NCI-H128 (cell line): ENCODE measurements around the gene WNT3.

Source experiments
- DNase-seq: peaks from one replicate; lab custom pipeline; 2025; ENCODE audit not compliant: unreplicated experiment; lab: John Stamatoyannopoulos, UW

WNT3 gene

DNA sequence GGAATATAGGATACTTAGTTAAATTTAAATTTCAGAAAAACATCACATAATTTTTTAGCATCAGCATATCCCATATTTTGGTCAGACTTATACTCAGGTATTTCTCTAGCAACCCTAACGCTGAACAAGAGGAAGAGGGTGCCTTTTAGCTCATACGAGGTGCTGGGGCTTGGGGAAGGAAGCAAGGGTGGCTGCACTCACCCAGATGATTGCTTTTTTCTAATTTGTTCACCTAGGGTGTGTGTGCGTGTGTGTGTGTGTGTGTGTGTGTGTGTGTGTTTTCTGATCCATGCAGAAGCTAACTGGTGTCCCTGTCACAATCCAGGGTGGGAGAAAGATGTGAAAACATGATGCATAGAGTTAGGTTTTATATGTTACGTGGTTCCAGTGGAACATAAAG is 81.2 kb downstream of the WNT3 start:
- no peak for DNase-seq

DNA sequence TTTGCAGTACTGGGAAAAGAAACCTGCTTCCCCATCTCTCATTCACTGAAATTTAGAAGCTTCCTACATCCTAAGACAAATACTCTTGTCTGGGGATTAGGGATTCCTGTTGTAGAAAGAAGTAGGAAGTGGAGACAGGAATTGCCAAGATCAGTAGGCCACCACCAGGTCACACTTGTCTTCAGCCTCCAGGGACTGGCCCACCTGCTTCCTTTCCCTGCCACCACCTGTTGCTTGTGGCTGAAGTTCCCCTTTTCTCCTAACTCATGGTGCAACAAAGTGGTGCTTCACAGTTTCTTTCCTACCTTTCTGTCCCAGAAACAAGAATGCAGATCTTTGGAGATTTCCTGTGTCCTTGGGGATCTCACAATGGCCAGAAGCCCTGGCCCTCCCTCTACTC is 82.4 kb downstream of the WNT3 start:
- DNase-seq: no peak

DNA sequence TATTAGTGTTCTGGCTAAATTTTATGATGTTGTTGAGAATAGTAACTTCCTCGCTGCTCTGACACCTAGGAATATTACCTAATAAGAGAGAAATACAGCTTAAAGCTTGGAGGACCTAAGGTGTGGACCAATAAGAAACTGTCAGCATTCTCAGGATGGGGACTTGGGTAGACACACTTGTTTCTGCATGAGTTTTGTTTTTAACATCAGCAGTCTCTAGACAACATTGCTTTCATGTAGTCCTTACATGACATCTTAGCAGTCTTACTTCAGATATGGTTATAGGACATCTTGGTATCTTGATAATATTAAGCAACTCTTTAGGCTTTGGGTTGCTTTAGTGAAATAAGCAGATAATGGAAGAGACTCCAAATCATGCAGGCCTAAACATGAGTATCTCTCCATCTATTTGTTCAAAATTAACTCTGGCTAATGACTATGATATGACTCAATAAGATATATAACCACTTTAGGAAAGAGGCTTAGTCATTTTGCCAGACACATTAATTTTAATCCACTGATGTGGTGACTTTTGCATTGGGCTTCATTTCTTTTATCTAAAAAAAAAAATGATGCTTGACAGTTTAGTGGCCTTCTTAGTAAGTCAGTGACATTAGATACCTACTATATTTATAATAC is 84.5 kb downstream of the WNT3 start:
- no peak for DNase-seq

DNA sequence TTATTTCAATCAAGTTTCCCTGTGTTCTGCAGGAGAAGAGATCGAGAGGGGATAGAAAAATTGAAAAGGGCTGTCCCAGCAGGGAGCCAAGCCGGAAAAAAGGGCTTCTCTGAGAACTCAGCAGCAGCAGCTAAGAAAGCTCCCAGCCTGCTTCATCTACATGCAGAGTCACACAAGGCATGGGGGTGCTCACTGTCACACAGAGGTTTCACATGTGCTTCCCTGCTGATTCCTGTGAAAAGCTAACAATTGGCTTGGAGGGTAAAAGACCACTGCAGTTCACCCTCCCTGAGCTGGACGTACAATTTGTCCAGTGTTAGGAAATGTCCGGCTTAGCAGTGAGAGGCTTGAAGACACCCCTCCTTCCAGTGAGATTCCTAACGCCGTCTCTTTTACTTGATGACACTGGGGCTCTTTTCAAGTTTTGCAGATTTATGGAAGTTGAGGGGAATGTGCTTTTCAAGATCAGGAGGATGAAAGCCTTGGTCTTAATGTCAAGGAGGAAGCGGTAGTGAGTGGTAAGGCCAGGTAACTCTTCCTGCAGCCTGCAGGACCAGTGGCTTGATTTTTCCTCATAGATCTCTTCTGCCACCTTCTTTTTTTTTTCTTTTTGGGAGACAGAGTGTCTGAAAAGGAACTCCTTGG is 85.6 kb downstream of the WNT3 start:
- DNase-seq: no peak

DNA sequence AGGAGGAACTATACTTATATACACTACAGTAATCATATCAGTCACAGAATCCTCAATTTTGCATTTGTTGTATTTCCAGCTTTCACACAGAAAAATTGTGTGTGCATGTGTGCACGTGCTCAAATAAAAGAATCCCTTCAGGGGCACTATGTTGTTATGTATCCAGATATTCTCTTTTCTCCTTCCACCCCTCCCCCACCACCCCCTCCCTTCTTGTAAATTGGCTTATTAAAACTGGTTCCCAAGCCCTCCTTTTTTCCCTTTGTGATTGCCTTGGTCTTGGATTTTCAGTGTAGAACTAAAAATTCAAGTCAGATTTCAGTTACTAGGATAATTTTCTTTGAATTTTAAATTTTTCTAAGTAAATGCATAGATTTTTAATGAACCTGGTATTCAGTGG is 86.3 kb downstream of the WNT3 start:
- no peak for DNase-seq

DNA sequence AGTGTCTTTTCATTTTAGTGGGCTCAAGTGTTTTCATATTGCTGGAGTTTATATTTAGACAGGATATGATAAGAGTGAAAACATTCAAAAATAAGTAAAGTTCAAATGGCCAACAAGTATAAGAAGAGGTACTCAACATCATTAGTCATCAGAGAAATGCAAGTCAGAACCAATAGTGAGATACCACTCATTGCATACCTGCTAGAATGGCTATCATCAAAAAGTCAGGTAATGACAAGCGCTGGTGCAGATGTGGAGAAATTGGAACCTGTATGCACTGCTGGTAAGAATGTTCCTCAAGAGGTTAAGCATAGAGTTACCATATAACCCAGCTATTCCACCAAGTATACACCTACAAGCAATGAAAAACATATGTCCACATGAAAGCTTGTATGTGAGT is 87.8 kb downstream of the WNT3 start:
- DNase-seq: no peak

DNA sequence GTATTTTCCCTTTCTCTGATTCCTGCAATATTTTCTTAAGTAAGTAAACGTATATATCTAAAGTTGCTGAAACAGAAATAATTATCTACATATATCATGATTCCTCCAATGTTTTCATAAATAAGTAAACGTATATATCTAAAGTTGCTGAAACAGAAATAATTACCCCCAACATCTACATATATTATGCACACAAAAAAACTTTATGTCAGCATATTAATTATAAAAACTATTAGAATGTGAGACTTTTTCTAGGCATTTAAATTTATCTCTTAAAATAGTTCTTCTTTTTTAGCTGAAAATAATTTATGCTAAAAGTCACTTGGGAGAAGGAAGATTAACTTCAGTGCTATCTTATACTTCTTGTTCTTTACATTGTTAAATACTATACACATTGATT is 88.5 kb downstream of the WNT3 start:
- no peak for DNase-seq

DNA sequence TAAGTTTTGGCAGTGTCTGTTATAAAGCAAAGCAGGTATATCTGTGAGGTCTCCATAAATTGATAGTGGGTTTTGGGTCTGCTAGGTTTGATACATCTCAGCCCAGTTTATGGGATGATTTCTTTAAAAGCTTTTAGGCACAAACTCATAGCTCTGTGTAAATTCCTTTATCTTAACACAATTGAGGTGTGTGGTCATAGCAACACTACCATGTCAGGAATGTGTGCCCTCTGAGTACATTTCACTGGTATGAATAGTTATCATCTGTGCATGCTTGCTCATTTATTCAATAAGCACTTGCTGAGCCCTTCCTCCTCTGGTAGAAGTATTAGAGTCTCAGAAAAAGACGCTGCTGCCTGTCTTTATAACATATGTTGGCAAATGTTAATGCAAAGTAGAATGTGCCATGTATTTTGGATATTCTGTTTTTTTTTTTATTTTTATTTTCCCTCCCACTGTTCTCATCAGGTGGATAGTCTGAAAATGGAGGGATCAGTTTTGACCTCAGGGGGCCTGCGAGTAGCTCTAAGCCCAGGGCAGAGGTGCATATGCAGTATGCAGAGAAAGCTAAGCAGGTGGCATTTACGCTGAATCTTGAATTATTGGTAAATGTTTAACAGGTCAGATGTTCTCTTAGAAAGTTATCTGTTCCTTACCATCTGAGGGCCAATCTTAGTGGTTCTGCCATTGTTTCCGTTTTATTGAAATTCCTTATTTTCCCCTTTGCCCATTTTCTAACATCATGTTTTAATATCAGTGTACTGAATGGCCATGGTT is 90.7 kb downstream of the WNT3 start:
- no peak for DNase-seq

DNA sequence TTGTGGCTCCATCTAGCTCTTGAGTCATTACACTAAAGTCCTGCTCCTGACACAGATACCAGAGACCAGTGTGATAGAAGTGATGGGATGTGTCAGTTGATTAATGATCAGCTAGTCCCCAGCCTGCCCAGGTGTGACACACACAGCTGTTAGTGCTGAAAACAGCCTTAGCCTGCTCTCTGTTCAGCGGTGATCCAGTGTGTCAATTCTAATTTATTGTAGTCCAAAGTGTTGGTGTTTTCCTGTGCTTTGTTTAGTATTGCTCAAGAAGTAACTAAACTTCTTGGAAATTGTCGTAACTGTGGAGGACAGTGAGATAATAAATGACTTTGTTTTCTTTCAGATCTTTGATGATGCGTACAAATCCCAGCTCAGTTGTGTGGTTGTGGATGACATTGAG is 92.3 kb downstream of the WNT3 start:
- no peak for DNase-seq

DNA sequence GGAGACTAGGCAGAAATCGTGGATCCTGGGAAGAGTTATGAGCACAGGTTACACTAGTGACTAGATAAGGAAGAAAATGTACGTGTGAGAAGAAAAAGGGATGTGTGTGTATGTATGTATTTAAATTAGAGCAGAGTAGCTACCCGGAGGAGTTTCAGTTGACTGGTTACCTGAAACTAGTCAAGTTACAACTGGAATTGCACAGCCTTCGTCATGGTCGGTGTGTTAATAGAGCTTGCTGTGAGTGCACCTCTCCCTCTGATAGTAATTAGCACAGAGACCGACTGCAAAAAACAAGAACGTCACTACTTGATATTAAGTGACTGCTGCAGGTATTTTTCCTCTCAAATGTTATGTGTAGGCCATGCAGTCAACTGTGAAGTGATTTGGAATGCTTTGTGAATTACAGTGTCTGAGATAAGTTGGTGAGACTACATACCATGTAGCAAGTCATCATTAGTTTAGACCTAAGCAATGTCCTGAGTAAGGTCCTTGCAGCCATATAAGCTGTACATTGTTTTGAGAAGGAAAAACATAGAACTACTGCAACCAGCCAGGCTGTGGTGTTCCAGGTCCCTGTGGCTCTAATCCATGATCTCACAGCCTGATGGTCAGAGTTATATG is 95.7 kb downstream of the WNT3 start:
- no peak for DNase-seq

DNA sequence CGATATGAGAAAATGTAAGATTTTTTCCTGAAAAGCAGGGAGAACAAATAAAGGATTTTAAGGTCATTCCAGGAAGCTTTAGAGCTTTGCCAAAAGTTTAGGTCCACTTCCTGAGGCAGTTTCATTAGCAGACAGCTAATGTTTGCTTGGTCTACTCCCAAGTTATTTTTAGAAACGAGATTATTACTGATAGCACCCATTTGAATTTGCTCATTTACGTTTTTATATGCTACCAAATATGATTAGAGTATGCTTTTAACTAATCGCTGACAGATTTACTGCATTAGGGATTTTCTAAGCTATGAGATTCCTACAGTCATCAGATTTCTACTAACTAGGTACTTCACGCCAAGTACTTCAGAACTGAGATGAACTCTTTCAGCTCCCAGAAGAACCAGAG is 98.1 kb downstream of the WNT3 start:
- DNase-seq: no peak

DNA sequence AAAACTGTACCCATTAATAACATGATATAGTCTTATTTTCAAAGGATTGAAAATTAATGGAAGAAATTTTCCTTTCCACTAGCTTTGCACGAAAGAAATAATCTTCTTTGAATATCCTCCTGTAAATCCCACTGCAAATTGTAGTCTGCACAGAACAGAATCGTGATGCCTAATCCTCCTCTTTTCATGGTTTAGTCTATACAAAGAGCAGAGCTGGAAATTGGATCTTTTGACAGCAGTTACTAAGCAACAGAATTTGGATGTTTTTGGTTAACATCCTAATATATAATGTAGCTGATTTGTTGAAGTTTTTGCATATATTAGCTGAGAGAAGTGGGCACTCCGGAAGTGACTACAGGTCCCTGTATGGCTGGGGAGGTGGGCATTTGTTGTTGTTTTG is 98.6 kb downstream of the WNT3 start:
- DNase-seq: no peak

DNA sequence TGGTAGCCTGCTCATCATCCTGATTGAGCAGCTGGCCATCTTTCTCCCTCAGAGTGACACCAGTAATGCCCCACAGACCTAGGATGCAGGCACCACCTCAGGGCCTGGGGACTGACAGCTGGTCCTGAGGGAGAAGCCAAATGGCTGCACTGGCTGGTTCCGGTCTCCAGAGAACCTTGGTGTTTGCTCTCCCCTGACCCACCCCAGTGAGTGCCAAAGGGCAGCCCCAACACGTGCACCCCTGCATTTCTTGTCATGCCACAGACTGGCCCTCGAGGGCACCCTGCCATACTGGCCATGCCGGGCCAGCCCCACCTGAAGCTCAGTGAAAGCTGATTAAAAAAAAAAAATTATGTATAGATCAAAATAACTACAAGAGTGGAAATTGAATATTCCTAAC is 100.5 kb downstream of the WNT3 start:
- no peak for DNase-seq
